SK-N-SH (cell line): ENCODE data around the gene PDS5B.
A peak's percentile ranks its signal among the peaks of the same experiment; 100 is the strongest.

Source experiments
- CHD2 ChIP-seq: fragments of 150-350 bp; IDR thresholded peaks from 2 replicates; pipeline ENCODE4 v1.6.1; 2018; ENCODE audit warnings: low read length; ENCODE audit not compliant: partially characterized antibody
- EP300 ChIP-seq, 2 experiments: IDR thresholded peaks; 2 replicates each; pipeline versions ENCODE4 v1.4.0 to v1.6.1; 2012; ENCODE audit warnings: borderline replicate concordance in 1 of 2, low read depth in 1 of 2, low read length in 1 of 2
- FOSL2 ChIP-seq: IDR thresholded peaks from 2 replicates; pipeline ENCODE4 v1.4.0; 2012; ENCODE audit warnings: low read depth, mild to moderate bottlenecking, moderate library complexity, borderline replicate concordance
- JUND ChIP-seq: IDR thresholded peaks from 2 replicates; pipeline ENCODE4 v1.4.0; 2012
- MXI1 ChIP-seq: IDR thresholded peaks from 2 replicates; pipeline ENCODE4 v1.6.1; 2012; ENCODE audit warnings: mild to moderate bottlenecking, low read depth, low read length, improper control_type of control experiment
- RAD21 ChIP-seq: IDR thresholded peaks from 2 replicates; pipeline ENCODE4 v1.6.1; 2012; ENCODE audit warnings: mild to moderate bottlenecking, low read length
- SMC3 ChIP-seq: IDR thresholded peaks from 2 replicates; pipeline ENCODE4 v1.6.1; 2012; ENCODE audit warnings: low read depth, low read length, improper control_type of control experiment
- TCF12 ChIP-seq: IDR thresholded peaks from 2 replicates; pipeline ENCODE4 v1.4.0; 2012
- TF ChIP-seq, protein P1 (sequence below): fragments of 200-600 bp; sonication (generic); IDR thresholded peaks from 2 replicates; pipeline ENCODE4 v1.6.1; 2017; ENCODE audit warnings: antibody characterized with exemption, mild to moderate bottlenecking, moderate library complexity
- TF ChIP-seq, protein P2 (sequence below): IDR thresholded peaks from 2 replicates; pipeline ENCODE4; 2012
- TF ChIP-seq, protein P3 (sequence below): IDR thresholded peaks from 2 replicates; pipeline ENCODE4 v1.4.0; 2012; ENCODE audit warnings: low read depth
- TF ChIP-seq, protein P4 (sequence below): IDR thresholded peaks from 2 replicates; pipeline ENCODE4 v1.6.1; 2012; ENCODE audit warnings: mild to moderate bottlenecking, low read depth, low read length, moderate library complexity

DNA sequence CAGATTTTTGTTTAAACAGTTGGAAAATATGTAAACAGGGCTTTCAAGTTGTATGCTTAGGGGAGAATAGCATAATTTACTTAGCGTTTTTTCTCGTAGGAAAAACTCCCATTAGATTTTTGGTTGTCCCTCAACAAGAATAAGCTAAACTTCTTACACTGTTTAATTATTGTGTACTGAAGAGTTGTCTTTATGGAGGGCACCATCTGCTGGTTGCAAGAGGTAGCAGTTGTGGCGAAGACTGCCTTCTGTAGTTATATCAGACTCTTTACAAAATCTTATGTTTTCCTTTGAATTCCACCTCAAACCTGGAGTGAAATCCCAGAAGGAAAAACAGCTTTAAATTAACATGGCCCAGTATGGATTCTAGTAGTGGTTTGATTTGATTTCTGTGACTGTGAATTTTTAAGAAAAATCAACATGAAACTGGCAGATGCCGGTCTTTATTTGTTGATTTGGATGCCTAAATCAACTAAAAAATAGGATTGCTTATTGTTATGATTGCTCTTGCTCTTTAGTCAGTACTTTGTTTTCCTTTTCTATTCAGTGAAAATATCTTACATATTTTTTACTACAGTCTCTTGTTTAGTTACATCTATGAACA lies 53.4 kb downstream of the PDS5B start:
- TF ChIP-seq, protein P1, sequence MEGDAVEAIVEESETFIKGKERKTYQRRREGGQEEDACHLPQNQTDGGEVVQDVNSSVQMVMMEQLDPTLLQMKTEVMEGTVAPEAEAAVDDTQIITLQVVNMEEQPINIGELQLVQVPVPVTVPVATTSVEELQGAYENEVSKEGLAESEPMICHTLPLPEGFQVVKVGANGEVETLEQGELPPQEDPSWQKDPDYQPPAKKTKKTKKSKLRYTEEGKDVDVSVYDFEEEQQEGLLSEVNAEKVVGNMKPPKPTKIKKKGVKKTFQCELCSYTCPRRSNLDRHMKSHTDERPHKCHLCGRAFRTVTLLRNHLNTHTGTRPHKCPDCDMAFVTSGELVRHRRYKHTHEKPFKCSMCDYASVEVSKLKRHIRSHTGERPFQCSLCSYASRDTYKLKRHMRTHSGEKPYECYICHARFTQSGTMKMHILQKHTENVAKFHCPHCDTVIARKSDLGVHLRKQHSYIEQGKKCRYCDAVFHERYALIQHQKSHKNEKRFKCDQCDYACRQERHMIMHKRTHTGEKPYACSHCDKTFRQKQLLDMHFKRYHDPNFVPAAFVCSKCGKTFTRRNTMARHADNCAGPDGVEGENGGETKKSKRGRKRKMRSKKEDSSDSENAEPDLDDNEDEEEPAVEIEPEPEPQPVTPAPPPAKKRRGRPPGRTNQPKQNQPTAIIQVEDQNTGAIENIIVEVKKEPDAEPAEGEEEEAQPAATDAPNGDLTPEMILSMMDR: peak; percentile 86
- no peak for TF ChIP-seq EP300 (IDR thresholded peaks at IDR 0.05; ENCODE audit: borderline replicate concordance in 1 of 2, low read depth in 1 of 2, low read length in 1 of 2)
- no peak for TF ChIP-seq TCF12
- TF ChIP-seq, protein P2, sequence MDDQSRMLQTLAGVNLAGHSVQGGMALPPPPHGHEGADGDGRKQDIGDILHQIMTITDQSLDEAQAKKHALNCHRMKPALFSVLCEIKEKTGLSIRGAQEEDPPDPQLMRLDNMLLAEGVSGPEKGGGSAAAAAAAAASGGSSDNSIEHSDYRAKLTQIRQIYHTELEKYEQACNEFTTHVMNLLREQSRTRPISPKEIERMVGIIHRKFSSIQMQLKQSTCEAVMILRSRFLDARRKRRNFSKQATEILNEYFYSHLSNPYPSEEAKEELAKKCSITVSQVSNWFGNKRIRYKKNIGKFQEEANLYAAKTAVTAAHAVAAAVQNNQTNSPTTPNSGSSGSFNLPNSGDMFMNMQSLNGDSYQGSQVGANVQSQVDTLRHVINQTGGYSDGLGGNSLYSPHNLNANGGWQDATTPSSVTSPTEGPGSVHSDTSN: no peak
- no peak for TF ChIP-seq FOSL2
- TF ChIP-seq, protein P3, sequence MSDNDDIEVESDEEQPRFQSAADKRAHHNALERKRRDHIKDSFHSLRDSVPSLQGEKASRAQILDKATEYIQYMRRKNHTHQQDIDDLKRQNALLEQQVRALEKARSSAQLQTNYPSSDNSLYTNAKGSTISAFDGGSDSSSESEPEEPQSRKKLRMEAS: no peak
- TF ChIP-seq RAD21: peak; percentile 77
- TF ChIP-seq, protein P4, sequence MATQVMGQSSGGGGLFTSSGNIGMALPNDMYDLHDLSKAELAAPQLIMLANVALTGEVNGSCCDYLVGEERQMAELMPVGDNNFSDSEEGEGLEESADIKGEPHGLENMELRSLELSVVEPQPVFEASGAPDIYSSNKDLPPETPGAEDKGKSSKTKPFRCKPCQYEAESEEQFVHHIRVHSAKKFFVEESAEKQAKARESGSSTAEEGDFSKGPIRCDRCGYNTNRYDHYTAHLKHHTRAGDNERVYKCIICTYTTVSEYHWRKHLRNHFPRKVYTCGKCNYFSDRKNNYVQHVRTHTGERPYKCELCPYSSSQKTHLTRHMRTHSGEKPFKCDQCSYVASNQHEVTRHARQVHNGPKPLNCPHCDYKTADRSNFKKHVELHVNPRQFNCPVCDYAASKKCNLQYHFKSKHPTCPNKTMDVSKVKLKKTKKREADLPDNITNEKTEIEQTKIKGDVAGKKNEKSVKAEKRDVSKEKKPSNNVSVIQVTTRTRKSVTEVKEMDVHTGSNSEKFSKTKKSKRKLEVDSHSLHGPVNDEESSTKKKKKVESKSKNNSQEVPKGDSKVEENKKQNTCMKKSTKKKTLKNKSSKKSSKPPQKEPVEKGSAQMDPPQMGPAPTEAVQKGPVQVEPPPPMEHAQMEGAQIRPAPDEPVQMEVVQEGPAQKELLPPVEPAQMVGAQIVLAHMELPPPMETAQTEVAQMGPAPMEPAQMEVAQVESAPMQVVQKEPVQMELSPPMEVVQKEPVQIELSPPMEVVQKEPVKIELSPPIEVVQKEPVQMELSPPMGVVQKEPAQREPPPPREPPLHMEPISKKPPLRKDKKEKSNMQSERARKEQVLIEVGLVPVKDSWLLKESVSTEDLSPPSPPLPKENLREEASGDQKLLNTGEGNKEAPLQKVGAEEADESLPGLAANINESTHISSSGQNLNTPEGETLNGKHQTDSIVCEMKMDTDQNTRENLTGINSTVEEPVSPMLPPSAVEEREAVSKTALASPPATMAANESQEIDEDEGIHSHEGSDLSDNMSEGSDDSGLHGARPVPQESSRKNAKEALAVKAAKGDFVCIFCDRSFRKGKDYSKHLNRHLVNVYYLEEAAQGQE: no peak
- TF ChIP-seq JUND: no peak
- no peak for TF ChIP-seq MXI1
- TF ChIP-seq CHD2: no peak
- peak; percentile 70 for TF ChIP-seq SMC3
